ENCODE measurements around the gene ALK. TPM values are rescaled to one million over a fixed set of nuclear protein-coding genes. Genes with fewer than 3 reads are reported as not detected.

ALK gene
- total RNA-seq, 2 donors from 2014 or later, result 0.13 to 0.46 TPM

DNA sequence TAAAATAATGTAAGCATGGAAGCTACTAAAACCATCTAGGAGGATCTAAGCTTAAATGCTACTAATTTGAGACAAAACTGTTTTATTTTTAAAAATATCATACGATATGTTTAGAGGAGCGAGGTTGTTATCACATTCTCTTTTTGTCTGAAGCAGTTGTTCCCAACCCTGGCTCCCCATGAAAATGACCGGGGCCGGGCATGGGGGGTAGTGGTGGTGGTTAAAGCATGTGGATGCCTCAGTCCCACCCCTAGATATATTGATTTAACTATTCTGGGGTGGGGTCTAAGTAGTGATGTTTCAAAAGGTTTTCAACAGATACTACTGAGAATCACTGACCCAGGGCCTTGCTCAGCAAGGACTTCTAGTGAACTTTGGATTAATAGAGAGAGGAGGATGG lies 359.8 kb downstream of the ALK start:
- no peak for DNase-seq

DNA sequence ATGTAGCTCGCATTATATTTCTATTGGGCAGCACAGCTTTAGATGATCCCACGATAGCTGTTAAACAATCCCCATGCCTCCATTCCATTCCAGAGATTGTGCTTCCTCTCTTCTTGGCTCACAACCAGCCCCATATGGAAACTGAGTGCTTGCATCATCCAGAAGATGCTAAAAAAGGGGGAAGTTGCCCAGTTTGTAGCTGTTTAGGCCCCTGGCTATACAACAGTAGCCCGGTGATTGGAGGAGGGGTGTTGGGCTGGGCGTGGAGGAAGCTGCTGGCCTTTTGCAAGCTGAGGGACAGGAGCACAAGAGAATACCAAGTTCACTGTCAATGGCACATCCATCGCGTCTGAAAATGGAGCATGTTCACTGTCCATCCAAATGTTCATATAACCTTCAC lies 360.2 kb downstream of the ALK start:
- WGBS, 2 experiments (ENCODE audit: insufficient coverage in 1 of 2, insufficient read length in 1 of 2), result 89 to 95% methylated on average over 6 of the region's 6 CpGs
- Mint-ChIP-seq H3K9me3 (no peaks in the 10 kb centered on the region), H3K4me3 (no peak overlapping the region), H3K36me3 (ENCODE audit: low read depth) (no peaks in the 10 kb centered on the region), H3K27me3 (ENCODE audit: insufficient read depth) (no peaks in the 10 kb centered on the region), H3K27ac (no peak overlapping the region), H3K4me1 (no peaks in the 10 kb centered on the region)
- TF ChIP-seq, protein P1, sequence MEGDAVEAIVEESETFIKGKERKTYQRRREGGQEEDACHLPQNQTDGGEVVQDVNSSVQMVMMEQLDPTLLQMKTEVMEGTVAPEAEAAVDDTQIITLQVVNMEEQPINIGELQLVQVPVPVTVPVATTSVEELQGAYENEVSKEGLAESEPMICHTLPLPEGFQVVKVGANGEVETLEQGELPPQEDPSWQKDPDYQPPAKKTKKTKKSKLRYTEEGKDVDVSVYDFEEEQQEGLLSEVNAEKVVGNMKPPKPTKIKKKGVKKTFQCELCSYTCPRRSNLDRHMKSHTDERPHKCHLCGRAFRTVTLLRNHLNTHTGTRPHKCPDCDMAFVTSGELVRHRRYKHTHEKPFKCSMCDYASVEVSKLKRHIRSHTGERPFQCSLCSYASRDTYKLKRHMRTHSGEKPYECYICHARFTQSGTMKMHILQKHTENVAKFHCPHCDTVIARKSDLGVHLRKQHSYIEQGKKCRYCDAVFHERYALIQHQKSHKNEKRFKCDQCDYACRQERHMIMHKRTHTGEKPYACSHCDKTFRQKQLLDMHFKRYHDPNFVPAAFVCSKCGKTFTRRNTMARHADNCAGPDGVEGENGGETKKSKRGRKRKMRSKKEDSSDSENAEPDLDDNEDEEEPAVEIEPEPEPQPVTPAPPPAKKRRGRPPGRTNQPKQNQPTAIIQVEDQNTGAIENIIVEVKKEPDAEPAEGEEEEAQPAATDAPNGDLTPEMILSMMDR (conservative IDR thresholded peaks at IDR 0.05), result no peak
- Histone ChIP-seq H3K9me3 (ENCODE audit: control insufficient read depth, low read length) (no peaks in the 10 kb centered on the region), H3K4me1 (ENCODE audit: control insufficient read depth, insufficient read depth, low read length) (peaks cover 5% of the 10 kb centered on the region), H3K9ac (ENCODE audit: extremely low read depth, low read length, poor library complexity, severe bottlenecking) (no peak overlapping the region), H3K27me3 (ENCODE audit: control insufficient read depth, insufficient read depth, low read length, poor library complexity, severe bottlenecking) (no peaks in the 10 kb centered on the region), H3K36me3 (ENCODE audit: control insufficient read depth, insufficient read depth, low read length) (no peaks in the 10 kb centered on the region), H3K4me3 (ENCODE audit: low read length) (no peak overlapping the region), H3K27ac (ENCODE audit: low read depth, low read length) (no peak overlapping the region)
- no peak for DNase-seq

More for the DNA sequence above, 359.8 kb downstream of the ALK start:
- Mint-ChIP-seq H3K27me3 (ENCODE audit: insufficient read depth) (no peaks in the 10 kb centered on the region), H3K36me3 (ENCODE audit: low read depth) (no peaks in the 10 kb centered on the region), H3K4me1 (no peaks in the 10 kb centered on the region), H3K4me3 (no peak overlapping the region), H3K9me3 (no peaks in the 10 kb centered on the region), H3K27ac (no peak overlapping the region)
- no peaks in the 10 kb centered on the region for H3K36me3 ChIP-seq (ENCODE audit: control insufficient read depth, insufficient read depth, low read length)
- H3K4me3 ChIP-seq (ENCODE audit: low read length), result no peak overlapping the region
- no peak overlapping the region for H3K9ac ChIP-seq (ENCODE audit: extremely low read depth, low read length, poor library complexity, severe bottlenecking)
- 93% methylated on average over 4 of the region's 4 CpGs; no CpG with 5 or more reads in 1 of the 2 experiments for WGBS, 2 experiments (ENCODE audit: insufficient coverage in 1 of 2, insufficient read length in 1 of 2)
- H3K4me1 ChIP-seq (ENCODE audit: control insufficient read depth, insufficient read depth, low read length), result peaks cover 5% of the 10 kb centered on the region
- H3K27me3 ChIP-seq (ENCODE audit: control insufficient read depth, insufficient read depth, low read length, poor library complexity, severe bottlenecking), result no peaks in the 10 kb centered on the region
- TF ChIP-seq, protein P1 (conservative IDR thresholded peaks at IDR 0.05), result no peak
- no peak overlapping the region for H3K27ac ChIP-seq (ENCODE audit: low read depth, low read length)
- H3K9me3 ChIP-seq (ENCODE audit: control insufficient read depth, low read length), result no peaks in the 10 kb centered on the region

DNA sequence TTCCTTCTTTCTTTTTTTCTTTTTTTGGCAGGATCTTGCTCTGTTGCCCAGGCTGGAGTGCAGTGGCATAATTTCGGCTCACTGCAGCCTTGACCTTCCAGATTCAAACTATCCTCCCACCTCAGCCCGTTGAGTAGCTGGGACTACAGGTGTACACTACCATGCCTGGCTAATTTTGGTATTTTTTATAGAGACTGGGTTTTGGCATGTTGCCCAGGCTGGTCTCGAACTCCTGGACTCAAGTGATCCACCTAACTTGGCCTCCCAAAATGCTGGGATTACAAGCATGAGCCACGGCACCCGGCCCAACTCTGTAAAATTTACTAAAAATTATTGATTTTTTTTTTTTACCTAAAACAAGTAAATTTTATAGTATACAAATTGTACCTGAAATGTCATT lies 360.8 kb downstream of the ALK start:
- no peaks in the 10 kb centered on the region for H3K4me1 Mint-ChIP-seq
- no peaks in the 10 kb centered on the region for H3K27me3 Mint-ChIP-seq (ENCODE audit: insufficient read depth)
- H3K27ac ChIP-seq (ENCODE audit: low read depth, low read length), result no peak overlapping the region
- H3K4me1 ChIP-seq (ENCODE audit: control insufficient read depth, insufficient read depth, low read length), result peaks cover 5% of the 10 kb centered on the region
- H3K36me3 ChIP-seq (ENCODE audit: control insufficient read depth, insufficient read depth, low read length), result no peaks in the 10 kb centered on the region
- no peaks in the 10 kb centered on the region for H3K9me3 ChIP-seq (ENCODE audit: control insufficient read depth, low read length)
- no peaks in the 10 kb centered on the region for H3K36me3 Mint-ChIP-seq (ENCODE audit: low read depth)
- 97% methylated on average over 5 of the region's 5 CpGs; no CpG with 5 or more reads in 1 of the 2 experiments for WGBS, 2 experiments (ENCODE audit: insufficient coverage in 1 of 2, insufficient read length in 1 of 2)
- TF ChIP-seq, protein P1 (conservative IDR thresholded peaks at IDR 0.05), result no peak
- H3K4me3 Mint-ChIP-seq, result no peak overlapping the region
- no peak overlapping the region for H3K9ac ChIP-seq (ENCODE audit: extremely low read depth, low read length, poor library complexity, severe bottlenecking)
- H3K4me3 ChIP-seq (ENCODE audit: low read length), result no peak overlapping the region
- no peaks in the 10 kb centered on the region for H3K27me3 ChIP-seq (ENCODE audit: control insufficient read depth, insufficient read depth, low read length, poor library complexity, severe bottlenecking)
- no peak overlapping the region for H3K27ac Mint-ChIP-seq
- DNase-seq, result no peak
- H3K9me3 Mint-ChIP-seq, result no peaks in the 10 kb centered on the region
